ENCODE results near the gene INTS11. TPM values are rescaled to one million over a fixed set of nuclear protein-coding genes. Genes with fewer than 3 reads are reported as not detected.

Gene INTS11
- total and polyA plus RNA-seq, 2 experiments from 2014 or later, result 75.8 to 124 TPM

DNA sequence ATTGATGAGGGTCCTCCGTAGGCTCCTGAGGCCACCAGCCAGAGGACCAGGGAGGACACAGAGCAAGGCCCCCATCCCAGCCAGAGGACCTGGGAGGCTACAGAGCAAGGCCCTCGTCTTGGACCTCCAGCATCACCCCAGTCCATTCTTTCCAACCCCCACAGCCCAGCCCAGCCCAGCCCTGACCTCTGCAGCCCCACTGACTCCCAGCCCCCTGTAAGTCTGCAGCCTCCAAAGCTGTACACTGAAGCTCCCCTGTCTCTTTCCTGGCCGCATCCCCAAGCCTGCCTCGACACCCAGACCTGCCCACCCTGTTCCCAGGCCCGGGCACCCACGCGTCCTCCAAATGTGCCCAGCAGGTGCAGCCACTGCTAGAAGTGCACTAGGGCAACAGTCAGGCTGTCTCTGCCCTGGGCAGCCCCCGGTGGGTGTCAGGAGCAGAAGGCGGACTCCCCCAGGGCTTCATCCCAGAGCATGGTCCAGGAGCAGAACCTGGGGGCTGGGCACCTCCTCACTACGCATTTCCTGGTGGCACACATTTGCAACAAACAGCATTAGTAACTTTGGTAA is 22.7 kb upstream of the INTS11 start:
- no peak overlapping the region for H3K4me3 ChIP-seq
- DNase-seq (ENCODE audit: low read depth in 1 of 2, low spot score in 1 of 2), result no peak
- H3K36me3 ChIP-seq, result no peaks in the 10 kb centered on the region
- H3K27me3 ChIP-seq, result no peaks in the 10 kb centered on the region
- TF ChIP-seq, protein P1, sequence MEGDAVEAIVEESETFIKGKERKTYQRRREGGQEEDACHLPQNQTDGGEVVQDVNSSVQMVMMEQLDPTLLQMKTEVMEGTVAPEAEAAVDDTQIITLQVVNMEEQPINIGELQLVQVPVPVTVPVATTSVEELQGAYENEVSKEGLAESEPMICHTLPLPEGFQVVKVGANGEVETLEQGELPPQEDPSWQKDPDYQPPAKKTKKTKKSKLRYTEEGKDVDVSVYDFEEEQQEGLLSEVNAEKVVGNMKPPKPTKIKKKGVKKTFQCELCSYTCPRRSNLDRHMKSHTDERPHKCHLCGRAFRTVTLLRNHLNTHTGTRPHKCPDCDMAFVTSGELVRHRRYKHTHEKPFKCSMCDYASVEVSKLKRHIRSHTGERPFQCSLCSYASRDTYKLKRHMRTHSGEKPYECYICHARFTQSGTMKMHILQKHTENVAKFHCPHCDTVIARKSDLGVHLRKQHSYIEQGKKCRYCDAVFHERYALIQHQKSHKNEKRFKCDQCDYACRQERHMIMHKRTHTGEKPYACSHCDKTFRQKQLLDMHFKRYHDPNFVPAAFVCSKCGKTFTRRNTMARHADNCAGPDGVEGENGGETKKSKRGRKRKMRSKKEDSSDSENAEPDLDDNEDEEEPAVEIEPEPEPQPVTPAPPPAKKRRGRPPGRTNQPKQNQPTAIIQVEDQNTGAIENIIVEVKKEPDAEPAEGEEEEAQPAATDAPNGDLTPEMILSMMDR (IDR thresholded peaks at IDR 0.05; ENCODE audit: low read depth, low read length), result no peak
- no peak overlapping the region for H3K27ac ChIP-seq
- H3K9me3 ChIP-seq (ENCODE audit: low read depth), result no peaks in the 10 kb centered on the region
- peaks cover 5% of the 10 kb centered on the region for H3K4me1 ChIP-seq (ENCODE audit: low read depth)

DNA sequence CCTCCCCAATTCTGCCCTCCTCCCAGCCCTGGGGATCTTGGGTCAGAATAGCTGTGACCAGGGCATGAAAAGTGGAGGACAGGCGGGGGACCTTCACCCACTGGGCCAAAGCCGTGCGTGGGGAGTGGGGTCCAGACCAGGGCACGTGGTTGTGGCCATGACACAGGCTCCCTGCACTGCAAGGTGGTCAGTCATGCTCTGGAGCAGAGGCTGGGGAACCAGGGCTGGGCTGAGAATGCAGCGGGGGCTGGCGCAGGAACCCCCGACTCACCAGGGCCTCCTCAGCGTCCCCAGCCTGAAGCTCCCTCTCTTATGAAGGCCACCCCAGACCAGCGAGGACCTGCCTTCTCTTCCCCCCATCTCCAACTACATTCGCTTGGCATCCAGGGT is 22.0 kb upstream of the INTS11 start:
- H3K4me3 ChIP-seq, result no peak overlapping the region
- TF ChIP-seq, protein P1 (IDR thresholded peaks at IDR 0.05; ENCODE audit: low read depth, low read length), result no peak
- H3K27me3 ChIP-seq, result no peaks in the 10 kb centered on the region
- H3K27ac ChIP-seq, result no peak overlapping the region
- H3K9me3 ChIP-seq (ENCODE audit: low read depth), result no peaks in the 10 kb centered on the region
- H3K36me3 ChIP-seq, result no peaks in the 10 kb centered on the region
- peaks cover under 1% of the 10 kb centered on the region for H3K4me1 ChIP-seq (ENCODE audit: low read depth)
- no peak for DNase-seq (ENCODE audit: low read depth in 1 of 2, low spot score in 1 of 2)

- H3K27me3 ChIP-seq, result no peaks in the 10 kb centered on the region
- no peaks in the 10 kb centered on the region for H3K9me3 ChIP-seq (ENCODE audit: low read depth)
- no peaks in the 10 kb centered on the region for H3K36me3 ChIP-seq
- TF ChIP-seq, protein P1 (IDR thresholded peaks at IDR 0.05; ENCODE audit: low read depth, low read length), result no peak
- H3K27ac ChIP-seq, result no peak overlapping the region
- H3K4me1 ChIP-seq (ENCODE audit: low read depth), result no peaks in the 10 kb centered on the region
- DNase-seq (ENCODE audit: low read depth in 1 of 2, low spot score in 1 of 2), result no peak
- no peak overlapping the region for H3K4me3 ChIP-seq
Observed at GRCh38 chr1:1345860-1346500, 21.5 kb upstream of the INTS11 start.

- H3K9me3 ChIP-seq (ENCODE audit: low read depth), result no peaks in the 10 kb centered on the region
- TF ChIP-seq, protein P1 (IDR thresholded peaks at IDR 0.05; ENCODE audit: low read depth, low read length), result peak; percentile 3
- H3K27ac ChIP-seq, result no peak overlapping the region
Observed at GRCh38 chr1:1345384-1345783, 20.9 kb upstream of the INTS11 start.

DNA sequence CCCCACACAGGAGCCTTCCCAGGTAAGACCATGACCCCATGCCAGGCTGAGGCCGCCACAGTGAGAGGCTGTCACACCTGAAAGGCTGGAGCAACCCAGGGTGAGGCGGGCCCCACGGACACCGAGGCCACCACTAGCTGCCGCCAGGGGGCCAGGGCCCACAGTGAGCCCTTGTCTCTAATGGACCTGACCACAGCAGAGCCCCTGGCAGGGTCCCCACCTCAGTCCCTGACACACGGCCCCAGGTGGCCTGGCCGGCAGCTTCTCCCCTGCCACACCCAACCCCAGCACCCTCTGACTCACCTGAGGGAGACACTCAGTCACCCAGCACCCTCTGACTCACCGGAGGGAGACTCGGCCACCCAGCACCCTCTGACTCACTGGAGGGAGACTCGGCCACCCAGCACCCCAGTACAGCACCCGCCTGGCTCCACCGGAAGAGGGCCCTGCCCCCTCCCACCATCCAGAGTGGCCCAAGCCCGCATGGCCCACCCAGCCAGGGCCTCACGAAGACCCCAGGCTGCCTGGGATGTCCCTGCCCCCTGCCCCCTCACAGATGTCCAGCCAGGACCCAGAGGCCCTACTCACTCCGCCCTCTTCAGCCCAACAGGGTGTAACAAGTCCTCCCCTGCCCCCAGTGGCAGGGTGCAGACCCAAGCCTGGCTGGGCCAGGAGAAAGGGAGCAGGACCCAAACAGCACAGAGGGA is 20.3 kb upstream of the INTS11 start:
- Histone ChIP-seq H3K9me3 (ENCODE audit: low read depth) (no peaks in the 10 kb centered on the region), H3K36me3 (no peaks in the 10 kb centered on the region), H3K27me3 (no peaks in the 10 kb centered on the region), H3K4me1 (ENCODE audit: low read depth) (no peaks in the 10 kb centered on the region), H3K27ac (no peak overlapping the region), H3K4me3 (no peak overlapping the region)
- TF ChIP-seq, protein P1 (IDR thresholded peaks at IDR 0.05; ENCODE audit: low read depth, low read length), result peak; percentile 54
- peak in 1 of 2 donors; percentile 50 for DNase-seq (ENCODE audit: low read depth in 1 of 2, low spot score in 1 of 2)

More at GRCh38 chr1:1345384-1345783, 20.9 kb upstream of the INTS11 start:
- DNase-seq (ENCODE audit: low read depth in 1 of 2, low spot score in 1 of 2), result no peak
- Histone ChIP-seq H3K4me1 (ENCODE audit: low read depth) (no peaks in the 10 kb centered on the region), H3K36me3 (no peaks in the 10 kb centered on the region), H3K27me3 (no peaks in the 10 kb centered on the region), H3K4me3 (no peak overlapping the region)

Measured in cardiac muscle cell (in vitro differentiated cells and primary cell).